CD4-positive, alpha-beta T cell treated with Interleukin-4 for 1 hour (primary cell): ENCODE results near the gene CTNND2.

ENCODE experiments used
- DNase-seq, 2 donors: peaks; one replicate each; pipeline ENCODE4 v3.0.0-alpha.2; 2020 to 2022

Gene CTNND2

DNA sequence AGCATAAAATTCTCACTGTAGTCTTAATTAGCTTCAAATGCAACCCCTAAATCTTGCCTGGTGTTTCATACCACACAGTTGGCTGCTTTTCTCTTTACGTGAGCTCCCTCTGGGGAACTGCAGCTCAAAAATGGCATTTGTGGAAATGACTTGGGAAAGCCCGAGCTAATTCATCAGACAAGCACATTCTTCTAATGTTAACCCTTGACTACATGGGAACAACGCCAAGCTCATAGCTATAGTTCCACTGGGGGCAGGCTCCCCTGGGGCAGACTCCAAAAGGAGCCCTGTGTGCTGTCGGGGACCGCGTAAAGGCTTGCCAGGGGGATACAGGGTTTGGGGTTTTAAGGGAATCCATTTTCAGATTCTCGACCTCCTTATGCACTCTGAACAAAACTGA lies 841.8 kb downstream of the CTNND2 start:
- DNase-seq, result no peak

DNA sequence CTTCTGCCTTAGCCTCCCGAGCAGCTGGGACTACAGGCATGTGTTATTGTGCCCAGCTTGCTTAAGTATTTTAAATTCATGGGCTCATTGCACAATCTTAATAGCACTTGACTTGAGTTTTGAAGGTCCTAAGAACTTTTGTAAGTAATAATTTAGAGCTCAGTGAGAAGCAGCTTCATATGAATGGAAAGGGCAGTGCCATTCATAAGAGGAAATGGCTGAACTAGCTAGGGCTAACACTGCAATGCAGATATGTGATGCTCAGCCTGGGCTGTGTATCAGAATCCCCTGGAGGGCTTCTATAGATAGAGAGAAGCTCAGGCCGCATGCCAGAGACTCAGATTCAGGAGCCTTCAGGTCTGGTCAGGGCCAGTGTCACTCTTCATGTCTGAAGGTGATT lies 847.7 kb downstream of the CTNND2 start:
- DNase-seq, result no peak

DNA sequence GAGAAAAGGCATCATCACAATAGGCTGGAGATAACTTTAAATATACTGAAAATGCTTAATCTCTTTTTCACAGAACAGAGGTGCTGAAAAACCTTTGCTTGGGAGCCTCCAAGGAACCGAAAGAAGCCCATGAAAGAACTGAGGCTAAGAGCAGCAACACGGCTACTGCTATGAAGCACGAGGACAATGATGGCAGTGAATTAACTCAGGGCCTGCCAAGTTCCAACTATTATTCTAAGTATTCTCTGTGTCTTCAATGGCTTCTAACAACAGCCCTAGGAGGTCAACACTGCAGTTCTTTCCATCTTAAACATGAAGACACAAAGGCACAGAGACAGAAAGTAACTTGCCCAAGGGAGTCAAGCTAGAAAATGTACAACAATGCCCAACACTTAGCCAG lies 850.2 kb downstream of the CTNND2 start:
- DNase-seq, result no peak

DNA sequence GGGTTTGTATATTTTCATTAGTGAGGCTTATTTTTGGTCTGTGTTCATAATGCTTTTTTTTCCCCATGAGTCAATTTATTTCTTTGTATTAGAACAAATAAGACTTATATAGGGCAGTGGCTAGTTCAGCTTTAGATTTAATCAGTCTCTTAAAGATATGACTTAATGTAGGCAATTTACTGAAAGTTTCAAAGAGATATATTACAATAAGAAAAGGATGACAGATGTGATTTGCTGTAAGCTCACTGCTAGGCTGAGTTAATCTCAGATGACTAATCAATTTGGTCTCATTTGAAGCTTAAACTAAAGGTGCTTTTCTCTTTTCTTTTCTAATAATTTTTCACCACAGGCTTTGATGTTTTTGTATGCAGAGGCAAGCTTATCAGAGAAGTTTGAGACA lies 851.4 kb downstream of the CTNND2 start:
- DNase-seq, result no peak

DNA sequence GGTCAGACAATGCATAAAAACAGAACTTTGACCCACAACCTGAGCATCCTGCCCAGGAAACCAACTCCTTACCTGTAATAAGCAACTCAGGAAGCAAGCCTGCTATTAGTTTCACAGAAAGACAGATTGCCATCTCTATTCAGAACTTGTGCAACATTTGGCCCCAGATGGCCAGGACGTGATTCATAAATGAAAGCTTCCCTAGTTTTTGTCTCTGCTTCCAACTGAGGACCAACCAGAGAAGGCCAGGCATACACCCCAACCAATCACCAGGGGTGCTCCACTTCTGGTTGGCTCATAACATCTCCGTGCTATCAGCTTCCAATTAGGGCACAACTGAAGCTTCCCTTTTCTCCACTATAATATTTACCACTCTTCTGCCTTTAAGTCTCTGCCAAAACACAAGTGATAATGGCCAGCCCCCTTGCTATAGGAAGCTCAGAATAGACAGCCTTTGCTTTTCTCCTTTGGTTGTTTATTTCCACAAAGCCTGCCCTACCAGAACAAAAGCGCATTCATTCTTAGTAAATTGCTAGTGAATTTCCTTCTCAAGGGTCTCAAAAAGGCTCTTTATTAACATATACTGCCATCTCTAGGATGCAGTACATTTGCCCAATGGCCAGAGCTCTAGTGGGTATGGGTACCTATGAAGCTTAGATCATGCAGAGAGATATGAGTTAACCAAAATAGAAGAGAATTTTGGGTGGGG lies 853.5 kb downstream of the CTNND2 start:
- DNase-seq, result no peak

DNA sequence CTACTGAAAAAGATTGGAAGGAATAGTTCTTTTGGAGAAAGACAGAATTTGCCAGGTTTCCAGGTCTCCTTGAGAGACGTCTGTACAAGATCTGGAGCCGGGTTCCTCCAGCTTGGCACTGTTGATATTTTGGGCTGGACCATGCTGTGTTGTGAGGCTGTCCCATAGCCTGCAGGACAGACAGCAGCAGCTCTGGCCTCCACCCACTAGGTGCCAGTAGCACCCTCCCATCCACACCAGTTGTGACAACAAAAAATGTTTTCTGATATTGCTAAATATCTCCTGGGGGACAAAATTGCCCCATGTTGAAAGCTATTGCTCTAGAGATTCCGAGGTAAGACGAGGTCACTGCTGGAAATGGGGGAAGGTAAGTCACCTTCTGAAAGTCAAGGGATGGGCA lies 855.5 kb downstream of the CTNND2 start:
- DNase-seq, result no peak

DNA sequence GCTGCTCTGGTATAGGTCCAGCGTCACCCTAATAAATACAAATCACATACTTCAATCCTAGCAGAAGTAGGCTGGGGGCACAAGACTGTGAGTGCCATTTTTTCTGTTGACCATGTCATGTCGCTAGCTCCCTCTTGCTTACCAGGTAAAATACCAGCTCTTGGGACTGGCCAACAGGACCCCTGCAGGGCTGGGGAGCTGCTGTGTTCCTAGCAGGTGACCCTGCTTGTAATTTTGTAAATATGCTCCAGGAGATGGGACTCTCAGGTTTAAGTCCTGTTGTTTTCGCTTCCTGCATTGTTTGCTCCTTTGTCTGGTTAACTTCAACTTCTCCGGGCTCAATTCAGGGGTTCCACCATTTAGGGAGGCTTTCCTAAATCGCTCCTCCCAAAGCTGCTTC lies 856.6 kb downstream of the CTNND2 start:
- no peak for DNase-seq

DNA sequence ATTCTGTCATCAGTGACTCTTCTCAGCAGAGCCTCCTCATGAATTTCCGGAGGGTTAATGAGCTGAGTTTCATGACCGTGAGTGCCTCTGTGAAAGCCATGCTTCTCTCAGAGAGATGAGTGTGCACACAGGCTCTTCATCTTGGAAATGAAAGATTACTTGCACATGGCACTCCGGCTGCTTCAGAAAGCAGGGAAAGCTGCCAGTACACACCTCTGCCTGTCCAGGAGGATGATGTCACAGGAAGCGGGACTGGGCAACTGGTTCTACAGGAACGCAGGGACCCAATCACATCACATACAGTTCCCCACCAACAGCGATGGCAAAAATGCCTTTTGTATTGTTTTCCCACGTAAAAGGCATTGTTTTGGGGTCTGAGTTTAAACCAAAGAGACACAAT lies 857.2 kb downstream of the CTNND2 start:
- no peak for DNase-seq

DNA sequence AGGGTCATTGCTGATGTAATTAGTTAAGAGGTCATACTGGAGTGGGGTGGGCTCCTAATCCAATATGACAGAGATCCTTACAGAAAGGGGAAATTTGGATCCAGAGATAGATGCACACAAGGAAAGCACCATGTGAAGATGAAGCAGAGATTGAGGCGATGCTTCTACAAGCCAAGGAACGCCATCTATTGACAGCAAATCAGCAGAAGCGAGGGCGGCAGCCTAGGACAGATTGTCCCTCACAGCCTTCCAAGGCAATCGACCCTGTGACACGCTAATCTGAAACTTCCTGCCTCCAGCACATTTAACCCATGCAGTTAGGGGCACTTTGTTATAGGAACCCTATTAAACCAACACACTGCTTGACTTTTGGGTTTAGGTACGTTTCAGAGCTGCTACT lies 858.1 kb downstream of the CTNND2 start:
- no peak for DNase-seq

DNA sequence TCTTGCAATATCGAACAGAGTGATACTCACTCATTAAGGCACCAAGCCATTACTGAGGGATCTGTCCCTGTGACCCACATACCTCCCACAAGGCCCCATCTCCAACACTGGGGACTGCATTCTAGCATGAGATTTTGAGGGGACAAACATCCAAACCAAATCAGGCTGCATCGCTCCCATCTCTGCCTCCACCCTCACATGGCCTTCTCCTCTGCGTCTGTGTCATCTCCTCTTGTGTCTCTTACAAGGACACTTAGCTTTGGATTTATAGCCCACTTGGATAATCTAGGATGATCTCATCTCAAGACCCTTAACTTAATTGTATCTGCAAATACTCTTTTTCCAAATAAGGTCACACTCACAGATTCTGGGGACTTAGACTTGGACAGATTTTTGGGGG lies 858.8 kb downstream of the CTNND2 start:
- no peak for DNase-seq

DNA sequence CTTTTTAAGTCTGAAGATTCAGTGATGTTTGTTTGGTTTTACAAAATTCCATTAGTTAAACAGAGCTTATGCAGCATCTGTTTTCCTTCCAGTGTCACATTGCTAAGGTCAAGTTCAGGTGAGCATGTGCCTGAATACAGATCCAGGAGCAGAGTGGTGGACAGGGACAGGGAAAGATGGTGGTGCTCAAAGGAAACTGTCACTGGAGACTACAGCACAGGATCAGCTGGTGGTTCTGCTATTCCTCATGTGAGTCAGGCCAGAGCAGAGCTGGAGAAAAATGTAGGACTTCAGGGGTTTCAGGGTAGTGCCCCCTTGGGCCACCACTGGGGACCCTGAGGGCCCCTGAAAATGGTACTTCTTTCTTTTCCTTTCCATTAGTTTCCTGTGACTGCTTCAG lies 859.7 kb downstream of the CTNND2 start:
- DNase-seq, result no peak

DNA sequence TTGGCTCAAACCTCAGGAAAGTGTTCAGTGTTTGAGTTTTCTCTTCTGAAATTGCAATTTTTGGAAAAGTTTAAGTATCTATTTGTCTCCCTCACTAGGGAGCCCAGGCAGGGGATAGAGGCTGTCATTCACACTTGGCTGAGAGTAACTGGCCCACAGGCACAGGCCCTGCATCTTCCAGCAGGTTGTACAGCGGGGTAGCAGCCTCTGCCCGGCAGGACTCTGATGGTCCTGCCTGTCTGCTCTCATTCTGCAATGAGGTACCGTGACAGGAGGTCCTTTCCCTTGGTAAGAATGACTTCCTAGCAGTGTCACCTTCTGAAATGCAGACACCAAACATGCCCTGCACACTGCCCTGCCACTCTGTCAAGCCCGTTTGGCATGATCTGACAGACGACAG lies 860.4 kb downstream of the CTNND2 start:
- no peak for DNase-seq

DNA sequence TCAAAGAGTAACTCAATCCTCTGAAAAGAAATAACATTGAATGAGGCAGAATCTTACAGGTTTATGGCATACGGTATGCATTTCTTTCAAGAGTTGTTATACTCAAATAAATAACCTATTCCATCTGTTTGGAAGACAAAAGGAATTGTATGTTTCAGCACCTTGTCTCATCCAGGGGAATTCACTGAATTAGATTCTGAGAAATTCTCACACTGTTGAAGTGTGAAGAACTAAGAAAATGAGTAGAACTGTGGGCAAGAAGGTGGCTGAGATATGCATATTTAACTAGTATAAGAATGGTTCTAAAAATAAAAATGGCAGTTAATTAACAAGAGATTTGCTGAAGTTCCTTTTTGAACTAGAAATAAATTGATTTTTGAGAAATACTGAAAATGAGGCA lies 863.9 kb downstream of the CTNND2 start:
- no peak for DNase-seq

DNA sequence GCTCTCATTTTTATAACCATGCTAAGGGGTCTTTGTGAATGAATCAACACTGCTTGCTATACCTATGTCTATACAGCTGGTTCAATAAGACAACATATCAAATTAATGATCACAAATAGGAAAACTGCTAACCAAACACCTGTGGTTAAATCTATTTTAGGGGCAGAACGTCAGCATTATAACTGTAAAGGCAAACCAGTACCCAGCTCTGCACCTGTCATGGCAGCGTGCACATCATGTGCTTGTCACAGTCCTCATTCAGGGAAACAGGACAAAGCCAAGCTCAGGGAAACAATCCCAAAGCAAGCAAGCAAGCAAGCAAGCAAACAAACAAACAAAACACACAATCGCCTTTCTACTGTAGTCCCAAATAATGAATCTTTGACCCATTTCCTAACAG lies 865.5 kb downstream of the CTNND2 start:
- no peak for DNase-seq

DNA sequence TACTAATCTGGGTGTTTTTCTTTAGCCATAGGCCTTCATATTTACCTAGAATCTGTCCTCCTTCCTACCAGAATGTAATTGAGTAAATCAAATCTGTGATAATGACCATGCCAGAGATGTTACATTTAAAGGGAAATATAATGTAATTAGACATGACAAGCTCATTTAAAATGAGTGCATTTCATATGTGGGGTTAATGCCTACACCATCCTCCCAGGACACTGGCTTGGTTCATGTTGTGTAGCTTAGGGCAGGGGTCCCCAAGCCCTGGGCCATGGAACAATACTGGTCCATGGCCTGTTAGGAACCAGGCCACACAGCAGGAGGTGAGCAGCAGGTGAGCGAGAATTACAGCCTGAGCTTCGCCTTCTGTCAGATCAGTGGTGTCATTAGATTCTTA lies 866.3 kb downstream of the CTNND2 start:
- no peak for DNase-seq

DNA sequence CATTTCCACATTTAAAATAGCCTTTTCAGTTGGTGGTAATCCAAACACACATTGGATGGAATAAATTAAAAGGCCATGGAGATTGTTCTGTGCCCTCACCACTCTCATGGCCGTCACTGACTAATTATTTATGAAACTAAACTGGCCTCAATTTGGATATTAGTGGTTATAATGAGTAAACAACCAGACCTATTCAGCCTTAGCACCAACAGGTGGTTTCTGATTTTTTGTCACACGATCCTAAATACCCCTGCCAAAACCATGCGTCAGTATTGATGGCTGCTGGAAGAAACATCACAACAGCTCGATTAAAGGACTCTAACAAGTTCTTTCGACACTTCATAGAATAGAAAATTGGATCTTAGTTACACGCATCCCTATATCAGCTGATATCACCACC lies 867.2 kb downstream of the CTNND2 start:
- no peak for DNase-seq

DNA sequence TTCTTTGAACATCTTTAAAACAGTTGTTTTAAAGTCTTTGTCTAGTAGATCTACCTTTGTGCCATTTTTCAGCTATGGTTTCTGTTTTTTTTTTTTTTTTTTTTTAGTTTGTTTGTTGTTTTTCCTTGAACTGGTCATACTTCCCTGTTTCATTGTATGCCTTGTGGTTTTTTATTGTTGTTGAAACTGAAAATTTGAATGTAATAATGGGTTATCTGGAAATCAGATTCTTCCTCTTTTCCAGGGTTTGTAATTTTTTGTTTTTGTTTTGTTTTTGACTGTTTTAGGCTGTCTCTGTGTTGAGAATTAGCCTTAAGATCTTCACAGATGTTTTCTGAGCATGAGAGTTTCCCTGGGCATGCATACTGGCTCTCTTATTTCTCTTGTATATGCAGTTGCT lies 873.6 kb downstream of the CTNND2 start:
- no peak for DNase-seq

DNA sequence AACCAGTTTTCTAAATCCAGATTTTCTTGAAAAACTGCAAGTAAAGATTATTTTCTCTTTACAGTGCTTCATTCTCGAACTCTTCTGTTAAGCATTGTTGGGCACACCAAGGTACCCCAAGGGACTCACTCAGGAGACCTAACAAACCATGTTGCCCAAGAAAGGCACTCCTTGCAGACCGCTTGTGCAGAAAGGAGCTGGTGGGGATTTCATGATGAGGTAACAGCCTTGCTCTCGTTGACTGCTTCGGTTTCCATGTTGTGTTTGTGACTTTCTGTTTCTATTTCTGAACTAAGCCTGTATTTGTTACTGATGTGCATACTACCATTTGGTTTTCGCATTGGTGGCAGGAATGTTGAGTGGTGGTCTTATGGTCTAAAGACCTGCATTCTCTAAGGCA lies 876.6 kb downstream of the CTNND2 start:
- DNase-seq, result no peak

DNA sequence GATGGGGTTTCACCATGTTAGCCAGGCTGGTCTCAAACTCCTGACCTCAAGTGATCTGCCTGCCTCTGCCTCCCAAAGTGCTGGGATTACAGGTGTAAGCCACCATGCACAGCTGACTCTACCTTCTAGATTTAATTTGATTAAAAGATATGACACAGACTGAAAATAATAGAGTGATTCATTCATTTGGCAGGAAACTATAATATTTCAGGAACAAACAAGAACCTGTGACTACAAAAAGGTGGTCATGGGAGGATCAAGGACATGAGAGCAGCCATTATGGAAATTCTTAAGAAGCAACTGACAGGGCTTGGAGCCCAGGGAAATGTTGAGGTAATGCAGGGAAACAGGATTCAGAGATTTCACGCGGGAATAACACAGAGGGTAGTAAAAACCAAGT lies 877.7 kb downstream of the CTNND2 start:
- DNase-seq, result no peak

DNA sequence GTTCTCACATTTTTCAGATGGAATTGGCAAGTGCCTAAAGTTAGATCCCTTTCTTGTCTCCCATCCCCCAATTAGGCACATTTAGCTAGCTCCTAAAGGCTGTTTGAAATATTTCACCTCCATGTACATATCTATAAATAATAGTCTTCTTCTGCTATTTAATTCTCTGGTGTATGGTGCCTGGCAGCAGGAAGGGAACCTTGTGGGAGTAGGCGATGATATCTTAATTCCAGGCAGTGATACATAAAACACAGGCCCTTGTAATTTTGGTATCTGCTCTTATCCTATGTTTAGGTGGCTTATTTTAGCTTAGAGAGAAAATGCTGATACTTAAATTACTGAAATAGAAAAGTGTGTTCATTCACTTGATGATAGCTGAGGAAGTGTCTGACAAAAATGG lies 880.3 kb downstream of the CTNND2 start:
- DNase-seq, result no peak

DNA sequence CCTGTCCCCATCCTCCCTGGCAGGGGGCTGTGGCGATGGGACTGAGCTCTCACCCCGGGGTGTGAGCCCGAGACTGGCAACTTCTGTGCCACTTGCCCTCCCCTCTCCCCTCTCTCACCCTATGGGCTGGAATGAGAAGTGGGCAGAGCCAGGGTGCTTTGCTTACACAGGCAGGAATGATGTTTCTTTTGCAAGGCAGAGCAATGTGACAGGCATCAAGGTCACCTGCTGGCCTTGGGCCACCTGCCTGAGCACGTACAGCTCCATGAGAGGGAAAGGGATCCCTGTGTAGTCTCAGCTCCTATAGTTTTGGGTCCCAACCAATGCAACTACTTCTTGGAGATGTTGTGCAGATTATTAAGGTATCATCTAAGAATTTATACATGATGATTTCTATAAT lies 890.5 kb downstream of the CTNND2 start:
- DNase-seq, result no peak

DNA sequence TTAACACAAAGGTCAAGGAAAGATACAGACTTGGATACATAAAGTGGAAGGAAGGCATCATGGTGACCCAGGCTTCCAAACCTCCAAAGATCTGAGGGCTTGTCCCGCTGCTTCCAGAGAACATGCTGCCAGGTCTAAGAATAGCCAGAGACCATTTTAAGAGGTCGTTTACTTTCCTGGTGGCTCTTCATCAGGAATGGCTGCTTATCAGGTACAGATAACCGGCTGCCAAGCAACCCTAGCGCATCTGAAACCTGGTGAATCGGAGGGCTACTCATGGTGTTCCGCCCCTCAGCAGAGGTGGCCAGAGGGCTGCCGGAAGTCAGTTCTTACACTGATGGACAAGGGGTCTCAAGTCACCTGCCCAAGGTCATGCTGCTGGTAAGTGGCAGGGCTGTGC lies 892.0 kb downstream of the CTNND2 start:
- no peak for DNase-seq

DNA sequence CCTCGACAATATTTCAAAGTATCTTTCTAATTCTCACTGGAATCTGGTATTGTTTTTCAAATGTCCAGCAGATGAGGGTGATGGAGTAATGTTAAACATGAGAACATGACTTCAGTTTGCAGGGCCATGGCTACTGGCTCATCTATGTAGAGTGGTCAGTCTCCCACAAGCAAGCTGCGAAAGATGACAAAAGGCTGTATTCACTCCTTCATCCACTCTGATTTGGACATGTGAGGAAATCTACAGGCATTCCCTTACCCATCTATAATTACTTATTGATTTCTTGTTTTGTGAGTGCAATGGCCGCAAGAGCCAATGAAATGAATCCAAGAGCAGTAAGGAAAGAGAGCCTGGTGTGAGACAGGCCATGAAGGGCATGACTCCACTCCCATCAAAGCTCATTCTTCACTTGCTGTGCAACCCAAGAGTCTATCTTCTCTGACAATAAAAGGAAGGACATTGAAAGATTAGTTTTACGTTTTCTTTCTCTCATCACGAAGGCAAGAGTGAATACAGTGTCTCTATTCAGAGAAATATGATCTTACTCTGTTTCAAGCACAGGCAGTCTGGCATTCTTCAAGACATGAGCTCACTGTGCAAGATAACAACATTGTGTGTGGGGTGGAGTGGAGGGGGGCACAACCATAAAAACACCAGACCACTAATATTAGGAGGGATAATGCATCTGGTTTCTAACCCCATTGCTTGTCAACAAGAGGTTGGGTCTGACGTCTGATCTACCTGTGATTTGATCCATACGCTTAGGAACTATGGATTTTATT lies 893.6 kb downstream of the CTNND2 start:
- no peak for DNase-seq

DNA sequence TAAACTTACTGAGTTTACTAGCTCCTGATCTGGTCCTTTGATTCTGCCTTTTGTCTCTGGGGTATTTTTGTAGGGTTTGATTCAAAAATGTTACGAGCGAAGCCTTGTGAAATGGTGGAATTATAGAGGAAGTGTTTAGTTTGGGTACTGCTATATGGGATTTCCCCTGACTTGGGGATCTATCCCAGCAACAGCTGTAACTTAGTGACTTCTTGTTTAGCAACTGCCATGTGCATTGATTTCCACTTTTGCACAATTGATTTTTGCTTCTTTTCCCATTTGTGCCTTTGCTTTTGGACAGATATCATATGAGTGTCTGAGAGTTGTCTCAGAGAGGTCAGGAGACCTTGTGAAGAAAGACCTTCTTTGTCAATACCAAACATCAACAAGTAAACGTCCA lies 894.7 kb downstream of the CTNND2 start:
- no peak for DNase-seq
